Mucosa of descending colon (tissue), 3 donors: ENCODE measurements around the gene NLK. TPM values are rescaled to one million over a fixed set of nuclear protein-coding genes. Genes with fewer than 3 reads are reported as not detected.
"Not testable (repeated sequence)": the region's sequence is repeated elsewhere in the genome, so short reads cannot be mapped to it uniquely, and the experiment has no call there.

ENCODE experiments used
- ATAC-seq: fragments of 200-7000 bp; cut with Tn5 transposase; one replicate; pipeline ENCODE4 v1.9.1; 2020; ENCODE audit warnings: mild to moderate bottlenecking, moderate library complexity
- DNase-seq, 3 donors: peaks; one replicate each; pipeline ENCODE4 v3.0.0-alpha.2; 2020
- H3K36me3 ChIP-seq: fragments of 200-600 bp; one replicate; pipeline ENCODE4 v1.8.0; 2021; ENCODE audit warnings: low read depth, mild to moderate bottlenecking
- H3K4me1 ChIP-seq: fragments of 200-600 bp; one replicate; pipeline ENCODE4 v1.8.0; 2021; ENCODE audit warnings: low read depth, mild to moderate bottlenecking
- H3K4me3 ChIP-seq: fragments of 200-600 bp; one replicate; pipeline ENCODE4 v1.8.0; 2021; ENCODE audit warnings: mild to moderate bottlenecking
- H3K9me3 ChIP-seq: fragments of 200-600 bp; one replicate; pipeline ENCODE4 v1.8.0; 2021; ENCODE audit warnings: mild to moderate bottlenecking
- intact Hi-C, 2 donors: fragments of 100-400 bp; cut with DNase I in 1 of 2; cut with micrococcal nuclease in 1 of 2; formaldehyde crosslinking; loops; one replicate each; pipeline versions ENCODE4 v1.11.0 to v1.11.1; 2022; cut with DNase I, micrococcal nuclease
- total RNA-seq, 3 donors: library from RNA; stranded (reverse); fragmentation: NEBNext Ultra II Directional in 2 of 3; extraction: Animal tissue kit (Norgen Biotek cat#: 25700) in 2 of 3; gene quantifications; one replicate each; pipeline versions ENCODE4 v1.2.1 to v1.2.4, GENCODE V29; 2021 to 2023
- TF ChIP-seq, protein P1 (sequence below): fragments of 200-600 bp; IDR thresholded peaks from one replicate; pipeline ENCODE4 v1.8.0; 2022; ENCODE audit warnings: antibody characterized with exemption, mild to moderate bottlenecking
- donor health status: DM: no; HTN: no; CAD: no; lungs with moderate emphysema.
- donor health status: DM: no; HTN: no; CAD: no.
- donor health status: DM: no; HTN: yes; CAD: no.

NLK gene
- total RNA-seq, 3 donors from 2014 or later, result 20.4 to 24.1 (median 21.0) TPM

DNA sequence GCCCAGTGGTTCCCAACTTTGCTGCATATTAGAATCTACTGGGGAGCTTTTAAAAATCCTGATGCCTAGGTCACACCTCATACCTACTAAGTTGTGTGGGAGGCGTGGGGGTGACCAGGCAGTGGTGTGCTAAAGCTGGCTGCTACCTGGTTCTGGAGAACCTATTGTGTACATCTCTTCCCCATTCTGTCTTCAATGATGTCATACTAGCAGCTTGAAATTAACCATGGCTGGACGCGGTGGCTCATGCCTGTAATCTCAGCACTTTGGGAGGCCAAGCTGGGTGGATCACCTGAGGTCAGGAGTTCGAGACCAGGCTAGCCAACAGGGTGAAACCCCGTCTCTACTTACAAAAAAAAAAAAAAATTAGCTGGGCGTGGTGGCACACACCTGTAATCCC is 11.3 kb upstream of the NLK start:
- intact Hi-C loops, result no loop called here
- no peaks in the 10 kb centered on the region for H3K9me3 ChIP-seq
- H3K36me3 ChIP-seq, result no peaks in the 10 kb centered on the region
- H3K4me3 ChIP-seq, result no peak overlapping the region
- ATAC-seq (no peak), DNase-seq (no peak)
- TF ChIP-seq, protein P1, sequence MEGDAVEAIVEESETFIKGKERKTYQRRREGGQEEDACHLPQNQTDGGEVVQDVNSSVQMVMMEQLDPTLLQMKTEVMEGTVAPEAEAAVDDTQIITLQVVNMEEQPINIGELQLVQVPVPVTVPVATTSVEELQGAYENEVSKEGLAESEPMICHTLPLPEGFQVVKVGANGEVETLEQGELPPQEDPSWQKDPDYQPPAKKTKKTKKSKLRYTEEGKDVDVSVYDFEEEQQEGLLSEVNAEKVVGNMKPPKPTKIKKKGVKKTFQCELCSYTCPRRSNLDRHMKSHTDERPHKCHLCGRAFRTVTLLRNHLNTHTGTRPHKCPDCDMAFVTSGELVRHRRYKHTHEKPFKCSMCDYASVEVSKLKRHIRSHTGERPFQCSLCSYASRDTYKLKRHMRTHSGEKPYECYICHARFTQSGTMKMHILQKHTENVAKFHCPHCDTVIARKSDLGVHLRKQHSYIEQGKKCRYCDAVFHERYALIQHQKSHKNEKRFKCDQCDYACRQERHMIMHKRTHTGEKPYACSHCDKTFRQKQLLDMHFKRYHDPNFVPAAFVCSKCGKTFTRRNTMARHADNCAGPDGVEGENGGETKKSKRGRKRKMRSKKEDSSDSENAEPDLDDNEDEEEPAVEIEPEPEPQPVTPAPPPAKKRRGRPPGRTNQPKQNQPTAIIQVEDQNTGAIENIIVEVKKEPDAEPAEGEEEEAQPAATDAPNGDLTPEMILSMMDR, result no peak
- no peaks in the 10 kb centered on the region for H3K4me1 ChIP-seq

DNA sequence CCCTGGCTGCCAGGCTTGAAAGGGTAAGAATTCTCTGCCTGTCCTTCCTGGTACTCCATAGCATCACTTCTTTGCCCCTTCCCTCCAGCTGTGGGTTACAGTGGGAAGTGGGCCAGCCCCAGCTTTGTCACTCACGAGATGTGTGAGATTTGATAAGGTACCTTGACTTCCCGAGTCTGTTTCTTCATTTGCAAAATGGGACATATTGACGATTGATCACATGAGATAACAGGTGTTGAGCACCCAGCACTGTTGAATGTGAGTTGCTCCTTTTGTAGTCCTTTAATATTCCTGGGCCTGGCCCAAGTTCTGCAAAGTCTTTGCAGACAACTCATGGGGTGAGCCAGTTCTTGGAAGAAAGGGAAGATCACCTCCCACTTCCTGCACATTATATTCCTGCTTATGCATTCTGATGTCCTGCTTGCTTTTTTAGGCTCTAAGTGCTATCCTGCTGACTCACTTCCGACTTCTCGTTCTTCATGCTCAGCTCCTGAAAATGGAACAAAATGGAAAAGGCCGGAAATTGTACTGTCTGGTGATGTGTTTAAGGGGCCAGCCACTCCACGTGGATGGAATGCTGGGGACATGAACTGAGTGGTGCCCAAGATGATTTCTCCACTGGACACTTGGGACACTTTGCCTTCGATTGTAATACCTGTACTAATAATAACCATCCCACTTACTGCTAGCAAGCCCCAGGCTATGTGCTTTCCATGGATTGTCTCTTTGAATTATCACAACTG is 8.3 kb upstream of the NLK start:
- TF ChIP-seq, protein P1, result no peak
- Histone ChIP-seq H3K4me3 (no peak overlapping the region), H3K4me1 (no peaks in the 10 kb centered on the region), H3K36me3 (no peaks in the 10 kb centered on the region), H3K9me3 (no peaks in the 10 kb centered on the region)
- no peak for DNase-seq
- no peak for ATAC-seq
- intact Hi-C loops, result no loop called here

DNA sequence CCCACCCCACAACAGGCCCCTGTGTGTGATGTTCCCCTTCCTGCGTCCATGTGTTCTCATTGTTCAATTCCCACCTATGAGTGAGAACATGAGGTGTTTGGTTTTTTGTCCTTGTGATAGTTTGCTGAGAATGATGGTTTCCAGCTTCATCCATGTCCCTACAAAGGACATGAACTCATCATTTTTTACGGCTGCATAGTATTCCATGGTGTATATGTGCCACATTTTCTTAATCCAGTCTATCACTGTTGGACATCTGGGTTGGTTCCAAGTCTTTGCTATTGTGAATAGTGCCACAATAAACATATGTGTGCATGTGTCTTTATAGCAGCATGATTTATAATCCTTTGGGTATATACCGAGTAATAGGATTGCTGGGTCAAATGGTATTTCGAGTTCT is 7.0 kb upstream of the NLK start:
- H3K36me3 ChIP-seq, ATAC-seq, H3K9me3 ChIP-seq, intact Hi-C loops, H3K4me1 ChIP-seq, H3K4me3 ChIP-seq, DNase-seq: not testable (repeated sequence)

DNA sequence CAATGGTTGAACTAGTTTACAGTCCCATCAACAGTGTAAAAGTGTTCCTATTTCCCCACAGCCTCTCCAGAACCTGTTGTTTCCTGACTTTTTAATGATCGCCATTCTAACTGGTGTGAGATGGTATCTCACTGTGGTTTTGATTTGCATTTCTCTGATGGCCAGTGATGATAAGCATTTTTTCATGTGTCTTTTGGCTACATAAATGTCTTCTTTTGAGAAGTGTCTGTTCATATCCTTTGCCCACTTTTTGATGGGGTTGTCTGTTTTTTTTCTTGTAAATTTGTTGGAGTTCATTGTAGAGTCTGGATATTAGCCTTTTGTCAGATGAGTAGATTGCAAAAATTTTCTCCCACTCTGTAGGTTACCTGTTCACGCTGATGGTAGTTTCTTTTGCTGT is 6.6 kb upstream of the NLK start:
- DNase-seq, H3K9me3 ChIP-seq, H3K4me3 ChIP-seq, ATAC-seq, H3K4me1 ChIP-seq, H3K36me3 ChIP-seq, intact Hi-C loops: not testable (repeated sequence)

DNA sequence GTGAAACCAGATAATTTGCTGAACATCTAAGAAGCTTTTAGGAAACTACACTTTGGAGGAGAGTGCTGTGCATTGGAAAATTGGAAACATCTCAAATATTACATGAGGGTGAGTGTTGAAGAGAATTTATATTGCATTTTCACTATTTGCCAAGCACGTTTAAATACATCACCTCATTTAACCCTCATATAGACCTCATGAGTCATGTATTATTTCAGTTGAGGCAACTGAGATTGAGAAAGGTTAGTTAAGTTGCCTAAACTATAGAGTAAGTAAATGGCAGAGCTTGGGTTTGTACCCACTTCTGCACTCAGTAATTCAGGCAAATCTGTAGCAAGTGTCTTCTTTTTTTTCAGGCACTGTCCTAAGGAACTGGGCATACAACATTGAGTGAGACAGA is 3.7 kb upstream of the NLK start:
- intact Hi-C loops, result no loop called here
- H3K36me3 ChIP-seq, result no peaks in the 10 kb centered on the region
- ATAC-seq (no peak), DNase-seq (no peak)
- H3K4me3 ChIP-seq, result no peak overlapping the region
- TF ChIP-seq, protein P1, result no peak
- no peaks in the 10 kb centered on the region for H3K9me3 ChIP-seq
- H3K4me1 ChIP-seq, result peaks cover 18% of the 10 kb centered on the region

DNA sequence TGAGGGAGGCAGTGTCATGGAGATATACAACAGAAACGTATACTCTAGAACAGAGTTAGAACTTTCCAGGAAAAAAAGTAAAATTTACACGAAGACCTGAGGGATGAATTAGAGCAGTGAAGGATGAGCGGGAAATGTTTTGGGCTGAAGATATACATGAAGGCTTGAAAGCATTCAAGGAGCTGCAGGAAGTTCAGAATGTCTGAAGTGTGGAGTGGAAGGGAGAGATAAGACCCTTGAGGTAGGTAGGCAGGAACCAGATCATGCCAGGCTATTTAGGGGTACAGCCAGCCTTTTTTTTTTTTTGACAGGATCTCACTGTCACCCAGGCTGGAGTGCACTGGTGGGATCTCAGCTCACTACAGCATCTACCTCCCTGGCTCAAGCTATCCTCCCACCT is 3.2 kb upstream of the NLK start:
- H3K4me3 ChIP-seq, result no peak overlapping the region
- H3K4me1 ChIP-seq, result peaks cover 19% of the 10 kb centered on the region
- TF ChIP-seq, protein P1, result no peak
- ATAC-seq (no peak), DNase-seq (no peak)
- intact Hi-C loops, result no loop called here
- H3K9me3 ChIP-seq, result no peaks in the 10 kb centered on the region
- no peaks in the 10 kb centered on the region for H3K36me3 ChIP-seq

DNA sequence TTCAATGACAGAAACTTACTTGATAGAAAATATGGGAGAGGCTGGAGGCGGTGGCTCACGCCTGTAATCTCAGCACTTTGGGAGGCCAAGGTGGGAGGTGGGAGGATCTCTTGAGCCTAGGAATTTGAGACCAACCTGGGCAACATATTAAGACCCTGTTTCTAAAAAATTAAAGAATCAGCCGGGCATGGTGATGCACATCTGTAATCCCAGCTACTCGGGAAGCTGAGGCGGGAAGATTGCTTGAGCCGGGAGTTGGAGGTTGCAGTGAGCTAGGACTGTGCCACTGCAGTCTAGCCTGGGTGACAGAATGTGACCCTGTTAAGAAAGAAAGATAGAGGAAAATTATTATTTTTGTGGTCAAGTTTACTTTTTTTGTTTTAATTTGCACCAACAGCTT is 2.1 kb upstream of the NLK start:
- H3K4me3 ChIP-seq, result no peak overlapping the region
- TF ChIP-seq, protein P1, result no peak
- intact Hi-C loops, result no loop called here

More for the DNA sequence above, 2.1 kb upstream of the NLK start:
- no peaks in the 10 kb centered on the region for H3K36me3 ChIP-seq
- H3K9me3 ChIP-seq, result no peaks in the 10 kb centered on the region
- H3K4me1 ChIP-seq, result peaks cover 24% of the 10 kb centered on the region
- ATAC-seq (no peak), DNase-seq (no peak)
